ENCODE data around the gene CCDC185. TPM values are rescaled to one million over a fixed set of nuclear protein-coding genes. Genes with fewer than 3 reads are reported as not detected.
"Not testable (repeated sequence)": the region's sequence is repeated elsewhere in the genome, so short reads cannot be mapped to it uniquely, and the experiment has no call there.

CCDC185 gene
- total RNA-seq, 1 experiment from 2014 or later: not detected

DNA sequence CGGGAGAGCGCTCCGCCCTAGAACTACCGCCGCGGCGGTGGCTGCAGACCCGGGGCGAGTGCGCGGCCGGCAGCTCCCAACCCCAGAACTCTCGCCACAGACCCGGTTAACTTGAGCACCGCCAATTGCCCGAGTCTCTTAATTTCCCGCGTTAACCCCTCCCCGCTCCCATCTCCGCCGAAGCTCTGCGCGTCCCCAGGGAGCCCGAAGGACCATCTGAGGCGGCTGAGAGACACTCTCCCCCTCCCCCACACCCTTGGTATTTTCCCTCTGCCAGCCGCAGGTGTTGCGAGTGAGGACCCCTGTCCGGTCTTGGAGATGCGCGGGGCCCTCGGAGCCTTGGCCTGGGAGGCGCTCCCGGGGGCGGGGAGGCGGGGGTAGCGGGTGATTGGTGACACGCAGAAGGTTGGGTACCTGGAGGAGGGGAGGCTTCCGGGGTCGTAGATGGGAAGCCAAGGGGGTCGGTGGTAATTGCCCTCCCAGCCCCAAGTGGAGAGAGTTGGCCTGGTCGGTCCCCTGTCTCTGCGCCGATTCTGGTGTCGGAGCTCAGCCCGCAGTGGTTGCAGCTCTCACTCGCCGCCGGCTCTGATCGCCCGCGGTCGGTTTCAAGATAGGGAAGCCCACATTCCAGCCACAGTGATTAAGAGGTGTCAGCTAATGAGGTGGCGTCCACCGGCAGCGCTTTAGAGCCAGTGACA is 28.4 kb upstream of the CCDC185 start:
- H3K9me3 ChIP-seq (ENCODE audit: low read length): no peaks in the 10 kb centered on the region
- H3K9me2 ChIP-seq (replicated peaks; ENCODE audit: insufficient read depth, low read length): no peaks in the 10 kb centered on the region
- no peaks in the 10 kb centered on the region for H4K20me1 ChIP-seq (ENCODE audit: insufficient read depth, low read depth, low read length)
- H3K27ac ChIP-seq (ENCODE audit: low read length): no peak overlapping the region
- H3K79me2 ChIP-seq (ENCODE audit: low read length): no peaks in the 10 kb centered on the region
- DNase-seq: no peak
- no peaks in the 10 kb centered on the region for H3K27me3 ChIP-seq (ENCODE audit: low read length)
- no peak overlapping the region for H3K4me2 ChIP-seq (ENCODE audit: low read depth, low read length, poor library complexity, severe bottlenecking)
- no peak overlapping the region for H3K4me3 ChIP-seq (ENCODE audit: low read length)
- H3K36me3 ChIP-seq (ENCODE audit: insufficient read depth, low read length): no peaks in the 10 kb centered on the region
- H3K4me1 ChIP-seq (ENCODE audit: low read length): no peaks in the 10 kb centered on the region
- H3K9ac ChIP-seq (ENCODE audit: low read length): no peak overlapping the region
- H2AFZ ChIP-seq (ENCODE audit: low read length): no peak overlapping the region

DNA sequence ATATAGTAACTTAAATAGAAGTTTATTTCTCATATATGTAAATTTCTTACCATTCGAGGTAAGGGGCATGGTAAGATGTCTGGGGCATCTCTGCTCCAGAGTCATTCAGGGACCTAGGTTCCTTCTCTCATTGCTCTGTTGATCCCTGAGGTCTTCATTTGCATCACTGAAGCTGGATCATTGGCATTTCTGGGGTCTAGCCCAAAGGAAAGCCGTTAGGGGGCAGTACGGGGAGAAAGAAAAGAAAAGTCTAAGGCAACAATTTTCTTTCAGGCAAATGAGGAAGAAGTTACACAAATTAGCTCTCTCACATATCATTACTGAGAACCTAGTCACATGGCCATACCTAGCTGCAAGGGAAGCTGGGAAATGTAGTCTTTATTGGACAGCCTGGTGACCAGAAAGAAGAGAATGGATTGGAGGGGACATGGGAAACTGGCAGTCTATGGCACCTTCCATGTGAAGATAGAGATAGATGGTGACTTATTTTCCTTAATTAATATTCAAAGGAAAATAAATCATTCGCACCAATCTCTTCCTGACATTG is 19.1 kb upstream of the CCDC185 start:
- Histone ChIP-seq H3K9me2 (replicated peaks; ENCODE audit: insufficient read depth, low read length) (no peaks in the 10 kb centered on the region), H3K79me2 (ENCODE audit: low read length) (no peaks in the 10 kb centered on the region), H3K36me3 (ENCODE audit: insufficient read depth, low read length) (no peaks in the 10 kb centered on the region), H3K9ac (ENCODE audit: low read length) (no peak overlapping the region), H3K4me3 (ENCODE audit: low read length) (no peak overlapping the region), H3K4me1 (ENCODE audit: low read length) (no peaks in the 10 kb centered on the region), H2AFZ (ENCODE audit: low read length) (no peak overlapping the region), H3K4me2 (ENCODE audit: low read depth, low read length, poor library complexity, severe bottlenecking) (no peak overlapping the region), H4K20me1 (ENCODE audit: insufficient read depth, low read depth, low read length) (no peaks in the 10 kb centered on the region), H3K27me3 (ENCODE audit: low read length) (0 out of 2 replicates have a peak, but pooled peaks cover 3% of the 10 kb centered on the region), H3K27ac (ENCODE audit: low read length) (no peak overlapping the region), H3K9me3 (ENCODE audit: low read length) (peaks cover 2% of the 10 kb centered on the region)
- DNase-seq: no peak

DNA sequence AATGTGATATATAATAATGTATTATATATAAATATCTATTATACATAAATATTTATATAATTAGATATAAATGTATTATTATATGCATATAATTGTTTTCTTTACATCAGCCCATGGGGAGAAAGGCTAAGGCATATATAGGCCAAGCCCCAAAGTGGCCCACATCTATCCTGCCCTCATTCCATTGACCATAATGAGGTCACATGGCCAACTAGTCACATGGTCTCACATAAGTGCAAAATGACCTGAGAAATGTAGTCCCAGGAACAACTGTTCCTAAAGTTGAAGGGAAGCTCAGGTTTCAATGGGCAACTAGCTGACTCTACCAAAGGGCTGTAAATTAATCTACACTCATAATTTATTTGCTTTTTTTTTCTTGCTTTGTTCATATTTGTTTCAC is 14.5 kb upstream of the CCDC185 start:
- Histone ChIP-seq H3K4me3 (ENCODE audit: low read length) (no peak overlapping the region), H3K27me3 (ENCODE audit: low read length) (0 out of 2 replicates have a peak, but pooled peaks cover 3% of the 10 kb centered on the region), H3K27ac (ENCODE audit: low read length) (no peak overlapping the region), H3K9me3 (ENCODE audit: low read length) (peaks cover 2% of the 10 kb centered on the region), H3K4me2 (ENCODE audit: low read depth, low read length, poor library complexity, severe bottlenecking) (no peak overlapping the region), H3K9me2 (replicated peaks; ENCODE audit: insufficient read depth, low read length) (no peaks in the 10 kb centered on the region), H3K4me1 (ENCODE audit: low read length) (no peaks in the 10 kb centered on the region), H2AFZ (ENCODE audit: low read length) (no peak overlapping the region), H3K79me2 (ENCODE audit: low read length) (no peaks in the 10 kb centered on the region), H3K9ac (ENCODE audit: low read length) (no peak overlapping the region), H3K36me3 (ENCODE audit: insufficient read depth, low read length) (no peaks in the 10 kb centered on the region), H4K20me1 (ENCODE audit: insufficient read depth, low read depth, low read length) (no peaks in the 10 kb centered on the region)
- DNase-seq: no peak

DNA sequence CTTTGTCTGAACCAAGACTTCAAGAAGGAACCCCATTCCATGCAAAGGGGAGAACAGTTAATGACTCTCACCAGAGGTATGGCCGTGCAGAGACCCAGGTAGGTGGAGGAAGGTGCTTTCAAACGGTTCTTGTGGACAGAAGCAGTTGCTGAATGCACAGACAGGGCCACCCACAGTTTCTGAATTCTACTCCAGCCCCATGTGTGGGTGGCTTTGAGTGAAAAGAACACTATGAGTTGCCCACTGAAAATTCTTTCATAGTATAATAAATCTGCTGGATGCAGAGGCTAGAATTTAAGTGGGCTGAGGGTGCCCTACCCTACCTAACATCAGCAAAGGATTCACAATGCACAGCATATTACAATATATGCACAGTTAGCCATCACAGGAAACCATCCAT is 7.2 kb upstream of the CCDC185 start:
- no peak overlapping the region for H3K27ac ChIP-seq (ENCODE audit: low read length)
- no peak overlapping the region for H2AFZ ChIP-seq (ENCODE audit: low read length)
- H3K4me2 ChIP-seq (ENCODE audit: low read depth, low read length, poor library complexity, severe bottlenecking): no peak overlapping the region
- no peaks in the 10 kb centered on the region for H3K79me2 ChIP-seq (ENCODE audit: low read length)
- no peaks in the 10 kb centered on the region for H3K36me3 ChIP-seq (ENCODE audit: insufficient read depth, low read length)
- no peaks in the 10 kb centered on the region for H3K27me3 ChIP-seq (ENCODE audit: low read length)
- H3K9me3 ChIP-seq (ENCODE audit: low read length): no peaks in the 10 kb centered on the region
- no peaks in the 10 kb centered on the region for H3K9me2 ChIP-seq (replicated peaks; ENCODE audit: insufficient read depth, low read length)
- no peak overlapping the region for H3K9ac ChIP-seq (ENCODE audit: low read length)
- H4K20me1 ChIP-seq (ENCODE audit: insufficient read depth, low read depth, low read length): no peaks in the 10 kb centered on the region
- no peak for DNase-seq
- no peak overlapping the region for H3K4me3 ChIP-seq (ENCODE audit: low read length)
- H3K4me1 ChIP-seq (ENCODE audit: low read length): no peaks in the 10 kb centered on the region

DNA sequence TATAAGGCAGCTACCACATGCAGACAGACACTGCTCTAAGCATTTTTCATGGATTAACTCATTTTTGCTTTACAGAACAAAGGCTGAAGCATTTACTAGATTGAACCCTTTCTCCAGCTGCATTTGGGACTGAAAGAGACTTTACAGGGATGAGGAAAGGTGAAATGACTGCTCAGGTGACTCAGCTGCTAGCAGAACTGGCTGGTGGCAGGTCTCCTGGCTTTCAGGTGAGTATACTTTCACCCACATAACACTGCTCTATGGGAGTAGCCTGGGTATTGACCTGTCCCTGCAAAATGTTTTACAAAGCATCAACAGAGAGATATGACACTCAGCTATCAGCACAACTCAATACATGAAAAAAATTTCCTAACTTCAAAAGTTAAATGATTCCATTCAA is 2.6 kb upstream of the CCDC185 start:
- Histone ChIP-seq H3K4me1 (ENCODE audit: low read length) (no peaks in the 10 kb centered on the region), H4K20me1 (ENCODE audit: insufficient read depth, low read depth, low read length) (no peaks in the 10 kb centered on the region), H3K9me2 (replicated peaks; ENCODE audit: insufficient read depth, low read length) (no peaks in the 10 kb centered on the region), H3K9ac (ENCODE audit: low read length) (no peak overlapping the region), H3K36me3 (ENCODE audit: insufficient read depth, low read length) (no peaks in the 10 kb centered on the region), H3K4me2 (ENCODE audit: low read depth, low read length, poor library complexity, severe bottlenecking) (no peak overlapping the region), H2AFZ (ENCODE audit: low read length) (no peak overlapping the region), H3K4me3 (ENCODE audit: low read length) (no peak overlapping the region), H3K79me2 (ENCODE audit: low read length) (no peaks in the 10 kb centered on the region), H3K27me3 (ENCODE audit: low read length) (0 out of 2 replicates have a peak, but pooled peaks cover 2% of the 10 kb centered on the region), H3K27ac (ENCODE audit: low read length) (no peak overlapping the region), H3K9me3 (ENCODE audit: low read length) (no peaks in the 10 kb centered on the region)
- no peak for DNase-seq

DNA sequence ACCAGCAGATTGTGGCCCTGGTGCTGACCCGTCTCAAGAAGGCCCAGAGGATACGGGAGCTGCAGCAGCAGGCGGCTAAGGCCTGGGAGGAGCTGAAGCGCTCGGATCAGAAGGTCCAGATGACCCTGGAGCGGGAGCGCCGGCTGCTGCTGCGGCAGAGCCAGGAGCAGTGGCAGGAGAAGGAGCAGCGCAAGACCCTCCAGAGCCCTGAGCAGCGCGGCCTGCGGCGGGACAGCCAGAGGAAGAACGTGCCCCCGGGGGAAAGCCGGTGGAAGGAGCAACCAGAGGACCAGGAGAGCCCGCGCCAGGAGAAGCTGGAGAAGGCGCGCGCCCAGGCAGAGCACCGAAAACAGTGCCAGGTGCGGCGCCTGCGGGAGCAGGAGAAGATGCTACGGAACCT is 1.0 kb downstream of the CCDC185 start:
- Histone ChIP-seq H2AFZ (ENCODE audit: low read length) (no peak overlapping the region), H3K9me3 (ENCODE audit: low read length) (no peaks in the 10 kb centered on the region), H3K27ac (ENCODE audit: low read length) (no peak overlapping the region), H3K36me3 (ENCODE audit: insufficient read depth, low read length) (no peaks in the 10 kb centered on the region), H3K27me3 (ENCODE audit: low read length) (0 out of 2 replicates have a peak, but pooled peaks cover 2% of the 10 kb centered on the region), H3K4me3 (ENCODE audit: low read length) (no peak overlapping the region), H4K20me1 (ENCODE audit: insufficient read depth, low read depth, low read length) (no peaks in the 10 kb centered on the region), H3K9me2 (replicated peaks; ENCODE audit: insufficient read depth, low read length) (no peaks in the 10 kb centered on the region), H3K79me2 (ENCODE audit: low read length) (no peaks in the 10 kb centered on the region), H3K9ac (ENCODE audit: low read length) (no peak overlapping the region), H3K4me2 (ENCODE audit: low read depth, low read length, poor library complexity, severe bottlenecking) (no peak overlapping the region), H3K4me1 (ENCODE audit: low read length) (no peaks in the 10 kb centered on the region)
- DNase-seq: no peak

DNA sequence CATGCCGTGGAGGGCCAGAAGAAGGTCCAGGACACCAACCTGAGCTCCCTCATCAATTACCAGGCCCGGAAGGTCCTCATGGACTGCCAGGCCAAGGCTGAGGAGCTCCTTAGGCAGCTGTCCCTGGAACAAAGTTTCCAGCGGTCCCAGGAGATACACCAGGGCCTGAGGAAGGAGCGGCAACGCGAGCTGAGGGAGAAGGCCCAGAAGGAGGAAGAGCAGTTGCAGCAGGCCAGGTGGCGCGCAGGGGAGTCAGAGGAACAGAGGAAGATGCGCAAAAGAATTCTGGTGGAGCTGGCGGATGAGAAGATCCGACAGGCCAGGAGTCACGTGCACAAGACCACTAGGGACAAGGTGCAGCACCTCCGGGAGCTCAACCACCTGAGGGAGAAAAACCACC is 1.5 kb downstream of the CCDC185 start:
- Histone ChIP-seq H4K20me1 (ENCODE audit: insufficient read depth, low read depth, low read length) (no peaks in the 10 kb centered on the region), H3K4me2 (ENCODE audit: low read depth, low read length, poor library complexity, severe bottlenecking) (no peak overlapping the region), H3K4me3 (ENCODE audit: low read length) (no peak overlapping the region), H3K27ac (ENCODE audit: low read length) (no peak overlapping the region), H3K9me3 (ENCODE audit: low read length) (no peaks in the 10 kb centered on the region), H3K79me2 (ENCODE audit: low read length) (no peaks in the 10 kb centered on the region), H3K9ac (ENCODE audit: low read length) (no peak overlapping the region), H3K36me3 (ENCODE audit: insufficient read depth, low read length) (no peaks in the 10 kb centered on the region), H3K9me2 (replicated peaks; ENCODE audit: insufficient read depth, low read length) (no peaks in the 10 kb centered on the region), H3K27me3 (ENCODE audit: low read length) (0 out of 2 replicates have a peak, but pooled peaks cover 2% of the 10 kb centered on the region), H2AFZ (ENCODE audit: low read length) (no peak overlapping the region), H3K4me1 (ENCODE audit: low read length) (no peaks in the 10 kb centered on the region)
- DNase-seq: no peak

DNA sequence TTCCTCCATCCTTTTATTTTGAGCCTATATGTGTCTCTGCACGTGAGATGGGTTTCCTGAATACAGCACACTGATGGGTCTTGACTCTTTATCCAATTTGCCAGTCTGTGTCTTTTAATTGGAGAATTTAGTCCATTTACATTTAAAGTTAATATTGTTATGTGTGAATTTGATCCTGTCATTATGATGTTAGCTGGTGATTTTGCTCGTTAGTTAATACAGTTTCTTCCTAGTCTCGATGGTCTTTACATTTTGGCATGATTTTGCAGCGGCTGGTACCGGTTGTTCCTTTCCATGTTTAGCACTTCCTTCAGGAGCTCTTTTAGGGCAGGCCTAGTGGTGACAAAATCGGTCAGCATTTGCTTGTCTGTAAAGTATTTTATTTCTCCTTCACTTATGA is 6.2 kb downstream of the CCDC185 start:
- H4K20me1 ChIP-seq (ENCODE audit: insufficient read depth, low read depth, low read length); H3K9me2 ChIP-seq (replicated peaks; ENCODE audit: insufficient read depth, low read length); H3K4me2 ChIP-seq (ENCODE audit: low read depth, low read length, poor library complexity, severe bottlenecking); H3K9me3 ChIP-seq (ENCODE audit: low read length); H3K4me3 ChIP-seq (ENCODE audit: low read length); H3K27me3 ChIP-seq (ENCODE audit: low read length); H3K79me2 ChIP-seq (ENCODE audit: low read length); H3K9ac ChIP-seq (ENCODE audit: low read length); DNase-seq; H3K36me3 ChIP-seq (ENCODE audit: insufficient read depth, low read length); H3K27ac ChIP-seq (ENCODE audit: low read length); H2AFZ ChIP-seq (ENCODE audit: low read length); H3K4me1 ChIP-seq (ENCODE audit: low read length): not testable (repeated sequence)
